Measurements from ENCODE around the gene TBX6. TPM values are rescaled to one million over a fixed set of nuclear protein-coding genes. Genes with fewer than 3 reads are reported as not detected.

The TBX6 gene
- total RNA-seq, 1 donor = 0.09 TPM

GRCh38 chr16:30088832-30089624, 2.7 kb downstream of the TBX6 start:
- no peak for DNase-seq (ENCODE audit: low read depth)
- TF ChIP-seq, protein P1, sequence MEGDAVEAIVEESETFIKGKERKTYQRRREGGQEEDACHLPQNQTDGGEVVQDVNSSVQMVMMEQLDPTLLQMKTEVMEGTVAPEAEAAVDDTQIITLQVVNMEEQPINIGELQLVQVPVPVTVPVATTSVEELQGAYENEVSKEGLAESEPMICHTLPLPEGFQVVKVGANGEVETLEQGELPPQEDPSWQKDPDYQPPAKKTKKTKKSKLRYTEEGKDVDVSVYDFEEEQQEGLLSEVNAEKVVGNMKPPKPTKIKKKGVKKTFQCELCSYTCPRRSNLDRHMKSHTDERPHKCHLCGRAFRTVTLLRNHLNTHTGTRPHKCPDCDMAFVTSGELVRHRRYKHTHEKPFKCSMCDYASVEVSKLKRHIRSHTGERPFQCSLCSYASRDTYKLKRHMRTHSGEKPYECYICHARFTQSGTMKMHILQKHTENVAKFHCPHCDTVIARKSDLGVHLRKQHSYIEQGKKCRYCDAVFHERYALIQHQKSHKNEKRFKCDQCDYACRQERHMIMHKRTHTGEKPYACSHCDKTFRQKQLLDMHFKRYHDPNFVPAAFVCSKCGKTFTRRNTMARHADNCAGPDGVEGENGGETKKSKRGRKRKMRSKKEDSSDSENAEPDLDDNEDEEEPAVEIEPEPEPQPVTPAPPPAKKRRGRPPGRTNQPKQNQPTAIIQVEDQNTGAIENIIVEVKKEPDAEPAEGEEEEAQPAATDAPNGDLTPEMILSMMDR (IDR thresholded peaks at IDR 0.05; ENCODE audit: insufficient read depth, low read length) = no peak
- H3K4me3 ChIP-seq (ENCODE audit: low read depth, low read length) = no peak overlapping the region

GRCh38 chr16:30088237-30088831, 3.4 kb downstream of the TBX6 start:
- no peak overlapping the region for H3K4me3 ChIP-seq (ENCODE audit: low read depth, low read length)
- no peak for DNase-seq (ENCODE audit: low read depth)

GRCh38 chr16:30087181-30087898, 4.4 kb downstream of the TBX6 start:
- no peak for DNase-seq (ENCODE audit: low read depth)
- no peak overlapping the region for H3K4me3 ChIP-seq (ENCODE audit: low read depth, low read length)
- TF ChIP-seq, protein P1 (IDR thresholded peaks at IDR 0.05; ENCODE audit: insufficient read depth, low read length) = no peak

More at GRCh38 chr16:30088237-30088831, 3.4 kb downstream of the TBX6 start:
- TF ChIP-seq, protein P1 (IDR thresholded peaks at IDR 0.05; ENCODE audit: insufficient read depth, low read length) = no peak

GRCh38 chr16:30086291-30087140, 5.2 kb downstream of the TBX6 start:
- no peak for DNase-seq (ENCODE audit: low read depth)
- TF ChIP-seq, protein P1 (IDR thresholded peaks at IDR 0.05; ENCODE audit: insufficient read depth, low read length) = no peak
- no peak overlapping the region for H3K4me3 ChIP-seq (ENCODE audit: low read depth, low read length)

DNA sequence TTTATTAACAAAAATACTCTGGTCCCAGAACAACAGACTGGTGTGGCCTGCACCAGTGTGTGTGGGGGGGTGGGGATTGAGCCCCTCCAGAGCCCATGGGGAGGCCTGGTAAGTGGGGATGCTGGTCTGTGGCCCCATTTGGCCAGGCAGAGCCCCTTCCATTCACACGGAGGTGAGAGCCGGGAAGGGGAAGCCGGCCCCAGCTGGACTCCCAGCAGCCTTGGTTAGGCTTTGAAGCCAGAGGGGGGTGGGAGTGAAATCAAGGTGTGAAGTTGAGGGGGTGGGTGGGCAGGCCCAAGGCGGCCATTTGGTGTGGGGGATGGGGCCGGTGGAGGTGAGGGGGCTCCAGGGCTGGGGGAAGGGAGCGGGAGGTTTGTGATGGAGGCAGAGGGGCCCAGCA, 5.9 kb downstream of the TBX6 start:
- TF ChIP-seq, protein P1 (IDR thresholded peaks at IDR 0.05; ENCODE audit: insufficient read depth, low read length) = no peak
- no peak overlapping the region for H3K4me3 ChIP-seq (ENCODE audit: low read depth, low read length)
- DNase-seq (ENCODE audit: low read depth) = no peak

DNA sequence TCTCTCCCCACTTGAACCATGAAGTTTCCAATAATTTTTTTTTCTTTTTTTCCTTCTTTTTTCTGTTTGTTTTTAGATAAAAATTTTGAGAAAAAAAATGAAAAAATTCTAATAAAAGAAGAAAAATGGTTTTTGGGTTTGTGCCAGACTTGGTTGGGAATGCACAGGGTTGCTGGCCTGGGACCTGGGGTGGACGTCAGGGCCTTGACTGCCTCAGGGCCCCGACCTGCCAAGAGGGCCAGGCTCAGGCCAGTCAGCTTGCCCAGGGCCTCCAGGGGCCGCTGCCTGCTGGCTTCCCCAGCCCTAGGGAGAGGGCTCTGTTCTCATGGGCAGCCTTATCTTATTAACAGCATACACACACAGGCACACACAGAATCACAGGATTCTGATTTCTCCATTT, 6.5 kb downstream of the TBX6 start:
- peak; percentile 46 for DNase-seq (ENCODE audit: low read depth)
- TF ChIP-seq, protein P1 (IDR thresholded peaks at IDR 0.05; ENCODE audit: insufficient read depth, low read length) = peak; percentile 6
- H3K4me3 ChIP-seq (ENCODE audit: low read depth, low read length) = no peak overlapping the region

All from fibroblast of the aortic adventitia (primary cell).